ENCODE results near the gene ANO2.

GRCh38 chr12:5808981-5809380 is 136.1 kb downstream of the ANO2 start:
- TF ChIP-seq POLR2A (IDR thresholded peaks at IDR 0.05; ENCODE audit: low read depth) (no peak), POLR2AphosphoS5 (IDR thresholded peaks at IDR 0.05) (no peak)
